Activated T-helper 17 cell treated with anti-CD3 and anti-CD28 coated beads, Interleukin-2, amount 50 U/mL, for 72 hours (primary cell): ENCODE results near the gene CDA. TPM values are rescaled to one million over a fixed set of nuclear protein-coding genes. Genes with fewer than 3 reads are reported as not detected.

Experiments
- ATAC-seq: fragments of 150-1000 bp; cut with Tn5 transposase; replicated peaks from 2 replicates; pipeline ENCODE4 v1.10.0; 2021; ENCODE audit warnings: mild to moderate bottlenecking, moderate library complexity
- H3K27ac Mint-ChIP-seq: one replicate; pipeline ENCODE4 v1.8.0; 2022; ENCODE audit warnings: mixed read lengths
- H3K27me3 Mint-ChIP-seq: one replicate; pipeline ENCODE4 v1.8.0; 2022; ENCODE audit warnings: mixed read lengths
- H3K36me3 Mint-ChIP-seq: one replicate; pipeline ENCODE4 v1.8.0; 2022; ENCODE audit warnings: low read depth, mild to moderate bottlenecking, mixed read lengths
- H3K4me1 Mint-ChIP-seq: one replicate; pipeline ENCODE4 v1.8.0; 2022; ENCODE audit warnings: mixed read lengths
- H3K4me3 Mint-ChIP-seq: one replicate; pipeline ENCODE4 v1.8.0; 2022; ENCODE audit warnings: mild to moderate bottlenecking, mixed read lengths
- H3K9me3 Mint-ChIP-seq: one replicate; pipeline ENCODE4 v1.8.0; 2022; ENCODE audit warnings: mixed read lengths
- total RNA-seq, 2 donors: library from RNA; stranded (reverse); gene quantifications; one replicate each; pipeline ENCODE4 v1.2.3, GENCODE V29; 2022

Gene CDA
- total RNA-seq, 2 donors from 2014 or later = not detected

- peak overlapping the region; percentile 94 for H3K4me3 Mint-ChIP-seq
- peaks cover 32% of the 10 kb centered on the region for H3K4me1 Mint-ChIP-seq
- H3K27ac Mint-ChIP-seq = no peak overlapping the region
- no peak for ATAC-seq
- H3K9me3 Mint-ChIP-seq = peaks cover 3% of the 10 kb centered on the region
- peaks cover 30% of the 10 kb centered on the region for H3K36me3 Mint-ChIP-seq
- no peaks in the 10 kb centered on the region for H3K27me3 Mint-ChIP-seq
Measured at GRCh38 chr1:20663365-20663764, 74.5 kb downstream of the CDA start.

- Mint-ChIP-seq H3K36me3 (peaks cover 23% of the 10 kb centered on the region), H3K27ac (no peak overlapping the region), H3K4me3 (no peak overlapping the region), H3K4me1 (peaks cover 29% of the 10 kb centered on the region), H3K9me3 (peaks cover 3% of the 10 kb centered on the region), H3K27me3 (no peaks in the 10 kb centered on the region)
- no peak for ATAC-seq
Measured at GRCh38 chr1:20663969-20664715, 75.2 kb downstream of the CDA start.

GRCh38 chr1:20665726-20666125 lies 76.8 kb downstream of the CDA start:
- H3K36me3 Mint-ChIP-seq = peaks cover 7% of the 10 kb centered on the region
- no peak overlapping the region for H3K4me3 Mint-ChIP-seq
- H3K9me3 Mint-ChIP-seq = peaks cover 3% of the 10 kb centered on the region
- no peaks in the 10 kb centered on the region for H3K27me3 Mint-ChIP-seq
- no peak for ATAC-seq
- peaks cover 14% of the 10 kb centered on the region for H3K4me1 Mint-ChIP-seq
- H3K27ac Mint-ChIP-seq = no peak overlapping the region

- no peak for ATAC-seq
- Mint-ChIP-seq H3K4me3 (no peak overlapping the region), H3K36me3 (peaks cover 3% of the 10 kb centered on the region), H3K4me1 (peaks cover 14% of the 10 kb centered on the region), H3K9me3 (peaks cover 3% of the 10 kb centered on the region), H3K27ac (no peak overlapping the region), H3K27me3 (no peaks in the 10 kb centered on the region)
Measured at GRCh38 chr1:20666146-20666545, 77.2 kb downstream of the CDA start.

GRCh38 chr1:20666804-20667203 lies 77.9 kb downstream of the CDA start:
- H3K36me3 Mint-ChIP-seq = no peaks in the 10 kb centered on the region
- peak; percentile 93 for ATAC-seq
- no peak overlapping the region for H3K27ac Mint-ChIP-seq
- H3K9me3 Mint-ChIP-seq = peaks cover 3% of the 10 kb centered on the region
- H3K4me3 Mint-ChIP-seq = peak overlapping the region; percentile 4
- H3K27me3 Mint-ChIP-seq = no peaks in the 10 kb centered on the region
- H3K4me1 Mint-ChIP-seq = peaks cover 14% of the 10 kb centered on the region

Other genes with a start within 250 kb of the CDA start
- gene CAMK2N1, start 102.9 kb upstream of the CDA start, total RNA-seq = under 1 TPM; 0.30 to 0.53 TPM
- gene MUL1, start 80.9 kb upstream of the CDA start, total RNA-seq = 10 to 100 TPM; 11.6 to 16.3 TPM
- gene FAM43B, start 36.5 kb upstream of the CDA start, total RNA-seq = not detected
- 1 to 10 TPM; 4.1 to 4.6 TPM for gene PINK1, start 44.4 kb downstream of the CDA start, total RNA-seq
- gene DDOST, start 72.3 kb downstream of the CDA start, total RNA-seq = 100 to 1,000 TPM; 132 to 224 TPM
- gene KIF17, start 128.9 kb downstream of the CDA start, total RNA-seq = under 1 TPM; 0.06 to 0.85 TPM
- gene SH2D5, start 143.6 kb downstream of the CDA start, total RNA-seq = under 1 TPM in 1 of 2 donors, not detected in 1; 0.06 TPM
- gene HP1BP3, start 198.2 kb downstream of the CDA start, total RNA-seq = 100 to 1,000 TPM; 223 to 244 TPM